ENCODE measurements around the gene STAT1.

DNA sequence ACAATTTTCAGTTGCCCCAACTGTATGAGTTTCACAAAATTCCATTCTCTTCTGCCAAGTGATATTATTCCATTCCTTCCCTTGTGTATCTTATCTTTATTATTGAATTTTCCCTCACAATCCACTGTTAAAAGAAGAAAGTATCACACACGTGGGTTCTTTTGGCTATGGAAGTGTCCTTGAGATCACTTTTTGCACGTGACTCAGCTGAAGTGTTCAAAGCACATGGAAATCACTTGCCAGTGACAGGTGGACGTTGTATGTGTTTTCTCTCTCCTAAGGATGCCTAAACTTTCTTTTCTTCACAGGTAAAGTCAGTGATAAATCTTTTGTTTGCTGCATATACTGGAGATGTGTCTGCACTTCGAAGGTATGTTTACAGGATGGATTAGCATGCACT lies 60.7 kb downstream of the STAT1 start:
- no peak for TF ChIP-seq ZFP30 (CRISPR knock-in tag; IDR thresholded peaks at IDR 0.05)
- no peak for TF ChIP-seq CSDC2 (CRISPR knock-in tag; IDR thresholded peaks at IDR 0.05)
- no peak for TF ChIP-seq ZNF565 (CRISPR knock-in tag; conservative IDR thresholded peaks at IDR 0.05; ENCODE audit: low read depth)
- TF ChIP-seq, protein P1, sequence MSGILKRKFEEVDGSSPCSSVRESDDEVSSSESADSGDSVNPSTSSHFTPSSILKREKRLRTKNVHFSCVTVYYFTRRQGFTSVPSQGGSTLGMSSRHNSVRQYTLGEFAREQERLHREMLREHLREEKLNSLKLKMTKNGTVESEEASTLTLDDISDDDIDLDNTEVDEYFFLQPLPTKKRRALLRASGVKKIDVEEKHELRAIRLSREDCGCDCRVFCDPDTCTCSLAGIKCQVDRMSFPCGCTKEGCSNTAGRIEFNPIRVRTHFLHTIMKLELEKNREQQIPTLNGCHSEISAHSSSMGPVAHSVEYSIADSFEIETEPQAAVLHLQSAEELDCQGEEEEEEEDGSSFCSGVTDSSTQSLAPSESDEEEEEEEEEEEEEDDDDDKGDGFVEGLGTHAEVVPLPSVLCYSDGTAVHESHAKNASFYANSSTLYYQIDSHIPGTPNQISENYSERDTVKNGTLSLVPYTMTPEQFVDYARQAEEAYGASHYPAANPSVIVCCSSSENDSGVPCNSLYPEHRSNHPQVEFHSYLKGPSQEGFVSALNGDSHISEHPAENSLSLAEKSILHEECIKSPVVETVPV (CRISPR knock-in tag; IDR thresholded peaks at IDR 0.05), result no peak
- TF ChIP-seq ARNTL (CRISPR knock-in tag; IDR thresholded peaks at IDR 0.05; ENCODE audit: borderline replicate concordance, low read depth), result no peak
- no peak for TF ChIP-seq RARB (CRISPR knock-in tag; IDR thresholded peaks at IDR 0.05)
- TF ChIP-seq, protein P2, sequence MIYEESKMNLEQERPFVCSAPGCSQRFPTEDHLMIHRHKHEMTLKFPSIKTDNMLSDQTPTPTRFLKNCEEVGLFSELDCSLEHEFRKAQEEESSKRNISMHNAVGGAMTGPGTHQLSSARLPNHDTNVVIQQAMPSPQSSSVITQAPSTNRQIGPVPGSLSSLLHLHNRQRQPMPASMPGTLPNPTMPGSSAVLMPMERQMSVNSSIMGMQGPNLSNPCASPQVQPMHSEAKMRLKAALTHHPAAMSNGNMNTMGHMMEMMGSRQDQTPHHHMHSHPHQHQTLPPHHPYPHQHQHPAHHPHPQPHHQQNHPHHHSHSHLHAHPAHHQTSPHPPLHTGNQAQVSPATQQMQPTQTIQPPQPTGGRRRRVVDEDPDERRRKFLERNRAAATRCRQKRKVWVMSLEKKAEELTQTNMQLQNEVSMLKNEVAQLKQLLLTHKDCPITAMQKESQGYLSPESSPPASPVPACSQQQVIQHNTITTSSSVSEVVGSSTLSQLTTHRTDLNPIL (CRISPR knock-in tag; IDR thresholded peaks at IDR 0.05; ENCODE audit: low read depth), result no peak
- TF ChIP-seq, protein P3, sequence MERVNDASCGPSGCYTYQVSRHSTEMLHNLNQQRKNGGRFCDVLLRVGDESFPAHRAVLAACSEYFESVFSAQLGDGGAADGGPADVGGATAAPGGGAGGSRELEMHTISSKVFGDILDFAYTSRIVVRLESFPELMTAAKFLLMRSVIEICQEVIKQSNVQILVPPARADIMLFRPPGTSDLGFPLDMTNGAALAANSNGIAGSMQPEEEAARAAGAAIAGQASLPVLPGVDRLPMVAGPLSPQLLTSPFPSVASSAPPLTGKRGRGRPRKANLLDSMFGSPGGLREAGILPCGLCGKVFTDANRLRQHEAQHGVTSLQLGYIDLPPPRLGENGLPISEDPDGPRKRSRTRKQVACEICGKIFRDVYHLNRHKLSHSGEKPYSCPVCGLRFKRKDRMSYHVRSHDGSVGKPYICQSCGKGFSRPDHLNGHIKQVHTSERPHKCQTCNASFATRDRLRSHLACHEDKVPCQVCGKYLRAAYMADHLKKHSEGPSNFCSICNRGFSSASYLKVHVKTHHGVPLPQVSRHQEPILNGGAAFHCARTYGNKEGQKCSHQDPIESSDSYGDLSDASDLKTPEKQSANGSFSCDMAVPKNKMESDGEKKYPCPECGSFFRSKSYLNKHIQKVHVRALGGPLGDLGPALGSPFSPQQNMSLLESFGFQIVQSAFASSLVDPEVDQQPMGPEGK (CRISPR knock-in tag; IDR thresholded peaks at IDR 0.05; ENCODE audit: borderline replicate concordance), result no peak
- TF ChIP-seq OSR1 (CRISPR knock-in tag; IDR thresholded peaks at IDR 0.05), result no peak
- TF ChIP-seq PPARA (CRISPR knock-in tag; IDR thresholded peaks at IDR 0.05; ENCODE audit: borderline replicate concordance), result no peak
- TF ChIP-seq SNAI2 (CRISPR knock-in tag; IDR thresholded peaks at IDR 0.05), result no peak
- no peak for TF ChIP-seq BACH2 (CRISPR knock-in tag; IDR thresholded peaks at IDR 0.05; ENCODE audit: borderline replicate concordance)
